ENCODE results near the gene ENTPD2. TPM values are rescaled to one million over a fixed set of nuclear protein-coding genes. Genes with fewer than 3 reads are reported as not detected.

Gene ENTPD2
- total RNA-seq, 1 donor from 2014 or later, result 0.19 TPM

- Mint-ChIP-seq H3K4me1 (ENCODE audit: low read depth) (no peaks in the 10 kb centered on the region), H3K27ac (no peak overlapping the region), H3K4me3 (ENCODE audit: low read depth) (no peak overlapping the region), H3K9me3 (ENCODE audit: low read depth) (no peaks in the 10 kb centered on the region), H3K36me3 (ENCODE audit: insufficient read depth) (peaks cover 2% of the 10 kb centered on the region), H3K27me3 (no peaks in the 10 kb centered on the region)
- TF ChIP-seq CTCF (IDR thresholded peaks at IDR 0.05; ENCODE audit: unreplicated experiment), result no peak
- DNase-seq (ENCODE audit: low spot score, unreplicated experiment), result no peak
Observed at GRCh38 chr9:137038916-137039315, 14.9 kb downstream of the ENTPD2 start.

DNA sequence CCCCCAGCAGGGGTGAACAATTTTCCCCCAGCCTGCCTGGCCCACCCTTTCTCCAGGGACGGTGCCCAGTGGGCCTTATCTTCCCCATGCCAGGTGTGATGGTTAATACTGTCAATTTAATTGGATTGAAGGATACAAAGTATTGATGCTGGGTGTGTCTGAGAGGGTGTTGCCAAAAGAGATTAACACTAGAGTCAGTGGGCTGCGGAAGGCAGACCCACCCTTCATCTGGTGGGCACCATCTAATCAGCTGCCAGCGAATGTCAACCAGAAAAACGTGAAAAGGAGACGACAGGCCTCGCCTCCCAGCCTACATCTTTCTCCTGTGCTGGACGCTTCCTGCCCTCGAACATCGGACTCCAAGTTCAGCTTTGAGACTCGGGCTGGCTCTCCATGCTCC, 16.4 kb downstream of the ENTPD2 start:
- no peak for DNase-seq (ENCODE audit: low spot score, unreplicated experiment)
- Mint-ChIP-seq H3K4me3 (ENCODE audit: low read depth) (no peak overlapping the region), H3K27me3 (peaks cover 3% of the 10 kb centered on the region), H3K9me3 (ENCODE audit: low read depth) (no peaks in the 10 kb centered on the region), H3K36me3 (ENCODE audit: insufficient read depth) (peaks cover 2% of the 10 kb centered on the region), H3K27ac (no peak overlapping the region), H3K4me1 (ENCODE audit: low read depth) (no peaks in the 10 kb centered on the region)
- TF ChIP-seq CTCF (IDR thresholded peaks at IDR 0.05; ENCODE audit: unreplicated experiment), result no peak

- no peak for TF ChIP-seq CTCF (IDR thresholded peaks at IDR 0.05; ENCODE audit: unreplicated experiment)
- Mint-ChIP-seq H3K27me3 (peaks cover 3% of the 10 kb centered on the region), H3K9me3 (ENCODE audit: low read depth) (no peaks in the 10 kb centered on the region)
Observed at GRCh38 chr9:137037035-137037434, 16.8 kb downstream of the ENTPD2 start.

DNA sequence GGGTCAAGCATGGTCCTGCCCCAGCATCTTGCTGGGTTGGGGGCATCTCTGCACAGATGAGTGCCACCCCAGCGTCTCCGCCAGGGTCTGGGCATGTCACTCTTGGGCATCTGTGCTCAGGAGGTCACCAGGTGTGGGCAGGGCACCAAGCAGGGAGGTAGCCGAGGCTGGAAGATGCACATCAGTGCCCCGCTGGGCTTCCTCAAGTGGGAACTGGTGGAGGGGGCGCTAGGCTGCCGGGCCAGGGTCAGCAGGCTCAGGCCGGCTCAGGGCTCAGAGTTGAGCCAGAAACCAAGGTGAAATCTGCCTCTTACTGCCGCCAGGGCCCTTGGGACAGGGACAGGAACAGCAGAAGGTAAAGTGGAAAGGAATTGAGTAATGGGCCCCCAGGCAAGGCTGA, 17.9 kb downstream of the ENTPD2 start:
- no peak for DNase-seq (ENCODE audit: low spot score, unreplicated experiment)
- no peak overlapping the region for H3K27ac Mint-ChIP-seq
- H3K36me3 Mint-ChIP-seq (ENCODE audit: insufficient read depth), result peaks cover 2% of the 10 kb centered on the region
- TF ChIP-seq CTCF (IDR thresholded peaks at IDR 0.05; ENCODE audit: unreplicated experiment), result no peak
- no peak overlapping the region for H3K4me3 Mint-ChIP-seq (ENCODE audit: low read depth)
- peaks cover 3% of the 10 kb centered on the region for H3K27me3 Mint-ChIP-seq
- no peaks in the 10 kb centered on the region for H3K9me3 Mint-ChIP-seq (ENCODE audit: low read depth)
- H3K4me1 Mint-ChIP-seq (ENCODE audit: low read depth), result no peaks in the 10 kb centered on the region

More at GRCh38 chr9:137037035-137037434, 16.8 kb downstream of the ENTPD2 start:
- H3K36me3 Mint-ChIP-seq (ENCODE audit: insufficient read depth), result peaks cover 2% of the 10 kb centered on the region
- H3K4me1 Mint-ChIP-seq (ENCODE audit: low read depth), result no peaks in the 10 kb centered on the region
- DNase-seq (ENCODE audit: low spot score, unreplicated experiment), result no peak
- no peak overlapping the region for H3K27ac Mint-ChIP-seq
- no peak overlapping the region for H3K4me3 Mint-ChIP-seq (ENCODE audit: low read depth)

GRCh38 chr9:137035507-137035834, 18.4 kb downstream of the ENTPD2 start:
- Mint-ChIP-seq H3K4me3 (ENCODE audit: low read depth) (no peak overlapping the region), H3K27ac (no peak overlapping the region), H3K9me3 (ENCODE audit: low read depth) (no peaks in the 10 kb centered on the region), H3K36me3 (ENCODE audit: insufficient read depth) (peaks cover 2% of the 10 kb centered on the region), H3K27me3 (peaks cover 3% of the 10 kb centered on the region), H3K4me1 (ENCODE audit: low read depth) (no peaks in the 10 kb centered on the region)
- no peak for TF ChIP-seq CTCF (IDR thresholded peaks at IDR 0.05; ENCODE audit: unreplicated experiment)
- no peak for DNase-seq (ENCODE audit: low spot score, unreplicated experiment)

All from progenitor cell of endocrine pancreas (in vitro differentiated cells).